Spleen (tissue), 11 donors: ENCODE data around the gene TRIM54. TPM values are rescaled to one million over a fixed set of nuclear protein-coding genes. Genes with fewer than 3 reads are reported as not detected.

ENCODE experiments used
- DNase-seq: peaks from one replicate; pipeline ENCODE4 v3.0.0-alpha.2; 2020
- H3K27ac ChIP-seq, 8 donors: fragments of 200-600 bp; sonication (generic) in 7 of 8; 1 replicate in 4 of 8; 2 replicates in 4 of 8; pipeline versions ENCODE4 v1.5.0 to v1.8.0; 2016 to 2021; ENCODE audit warnings: inconsistent platforms in 4 of 8, mild to moderate bottlenecking in 4 of 8, moderate library complexity in 1 of 8
- H3K27me3 ChIP-seq, 7 donors: fragments of 200-600 bp; sonication (generic) in 6 of 7; replicated peaks in 1 of 7; 1 replicate in 4 of 7; 2 replicates in 3 of 7; pipeline versions ENCODE4 v1.5.0 to v1.8.0; 2016 to 2021; ENCODE audit warnings: inconsistent platforms in 3 of 7, mild to moderate bottlenecking in 1 of 7
- H3K36me3 ChIP-seq, 6 donors: fragments of 200-600 bp; sonication (generic) in 5 of 6; 1 replicate in 4 of 6; 2 replicates in 2 of 6; pipeline versions ENCODE4 v1.5.0 to v1.8.0; 2016 to 2021; ENCODE audit warnings: inconsistent platforms in 2 of 6
- H3K4me1 ChIP-seq, 6 donors: fragments of 200-600 bp; sonication (generic) in 5 of 6; 1 replicate in 3 of 6; 2 replicates in 3 of 6; pipeline versions ENCODE4 v1.5.0 to v1.8.0; 2016 to 2021; ENCODE audit warnings: inconsistent platforms in 3 of 6
- H3K4me3 ChIP-seq, 8 donors: fragments of 200-600 bp; sonication (generic) in 7 of 8; 1 replicate in 4 of 8; 2 replicates in 4 of 8; pipeline versions ENCODE4 v1.5.0 to v1.8.0; 2016 to 2021; ENCODE audit warnings: inconsistent platforms in 4 of 8, mild to moderate bottlenecking in 4 of 8, moderate library complexity in 2 of 8
- H3K9me3 ChIP-seq, 8 donors: fragments of 200-600 bp; sonication (generic) in 7 of 8; 1 replicate in 4 of 8; 2 replicates in 4 of 8; pipeline versions ENCODE4 v1.5.0 to v1.8.0; 2016 to 2021; ENCODE audit warnings: inconsistent platforms in 4 of 8
- POLR2A ChIP-seq, 3 donors: fragments of 450-650 bp; IDR thresholded peaks; one replicate each; pipeline ENCODE4 v1.5.1; 2017; ENCODE audit warnings: antibody characterized with exemption in 3 of 3, mild to moderate bottlenecking in 1 of 3
- POLR2AphosphoS5 ChIP-seq, 3 donors: sonication (generic); formaldehyde crosslinking; IDR thresholded peaks; one replicate each; pipeline ENCODE4 v1.5.1; 2017; ENCODE audit warnings: antibody characterized with exemption in 3 of 3
- WGBS, 5 donors: extraction: QIAGEN DNeasy Blood & Tissue Kit in 3 of 5; methylation state at CpG; one replicate each; pipeline versions ENCODE4 v1.1.5 to v1.1.7; 2013 to 2018; 5-methylcytosine and 5-hydroxymethylcytosine counted together
- intact Hi-C: fragments of 100-400 bp; cut with DNase I; formaldehyde crosslinking; loops from one replicate; pipeline ENCODE4 v1.15.0; 2023; ENCODE audit warnings: low total_unique reads
- polyA plus RNA-seq, 3 donors: library from polyadenylated mRNA; stranded (reverse); fragments of 200-250 nt; gene quantifications; one replicate each; pipeline ENCODE4 v1.2.1, GENCODE V29; 2013
- total RNA-seq, 7 donors: library from RNA; depleted of rRNA in 3 of 7; stranded (reverse); fragments of >200 nt in 3 of 7; fragmentation: NEBNext Ultra II Directional in 4 of 7; extraction: Animal tissue kit (Norgen Biotek cat#: 25700) in 4 of 7; gene quantifications; one replicate each; pipeline versions ENCODE4 v1.1.0 to v1.2.1, GENCODE V29; 2016 to 2021
- TF ChIP-seq, protein P1 (sequence below), 11 experiments: fragments of 200-600 bp in 7 of 11; fragments of 450-650 bp in 4 of 11; sonication (generic) in 4 of 11; IDR thresholded peaks in 8 of 11; conservative IDR thresholded peaks in 3 of 11; 1 replicate in 7 of 11; 2 replicates in 4 of 11; pipeline versions ENCODE4 v1.4.0 to v1.8.0; 2016 to 2021; ENCODE audit warnings: antibody characterized with exemption in 11 of 11, inconsistent platforms in 4 of 11, mild to moderate bottlenecking in 1 of 11
- donor health status: healthy with polysubstance abuse.
- donor health status: DM: no; HTN: no; CAD: no; lungs with moderate emphysema.
- donor health status: DM: no; HTN: no; CAD: no.
- donor health status: Bipolar disorder and iron deficiency.
- donor health status: healthy.
- donor health status: DM: no; HTN: no; CAD: no.
- donor health status: DM: yes; HTN: yes; CAD: no.

TRIM54 gene
- total and polyA plus RNA-seq, 10 donors: 0.22 to 3.1 (median 0.49) TPM; not detected in 1

DNA sequence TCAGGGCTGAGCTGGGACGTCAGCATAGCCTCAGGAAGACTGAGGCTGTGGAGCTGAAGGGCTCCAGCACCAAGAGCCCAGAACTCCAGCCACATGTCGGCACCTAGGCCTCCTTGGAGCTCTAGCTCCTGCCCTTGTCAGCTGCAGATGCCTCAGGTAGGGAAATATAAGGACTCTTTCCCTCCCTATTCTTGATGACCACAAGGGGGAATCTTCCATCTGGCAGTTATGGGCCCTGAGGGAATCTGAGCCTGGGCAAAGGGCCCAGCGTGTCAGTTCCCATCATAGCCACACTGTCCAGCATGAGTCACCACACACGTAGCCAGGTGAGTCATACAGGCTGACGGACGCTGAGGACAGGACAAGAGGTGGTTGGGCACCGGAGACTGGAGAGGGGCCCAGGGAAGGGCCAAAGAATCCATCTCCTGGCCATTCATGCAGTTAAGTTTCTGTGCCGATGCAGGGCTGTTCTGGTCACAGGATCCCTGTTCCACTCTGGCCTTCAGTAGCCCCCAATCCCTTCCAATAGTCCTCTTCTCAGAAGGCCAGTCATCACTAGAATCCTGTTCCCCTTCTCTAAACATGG, 38.8 kb downstream of the TRIM54 start:
- TF ChIP-seq, protein P1, sequence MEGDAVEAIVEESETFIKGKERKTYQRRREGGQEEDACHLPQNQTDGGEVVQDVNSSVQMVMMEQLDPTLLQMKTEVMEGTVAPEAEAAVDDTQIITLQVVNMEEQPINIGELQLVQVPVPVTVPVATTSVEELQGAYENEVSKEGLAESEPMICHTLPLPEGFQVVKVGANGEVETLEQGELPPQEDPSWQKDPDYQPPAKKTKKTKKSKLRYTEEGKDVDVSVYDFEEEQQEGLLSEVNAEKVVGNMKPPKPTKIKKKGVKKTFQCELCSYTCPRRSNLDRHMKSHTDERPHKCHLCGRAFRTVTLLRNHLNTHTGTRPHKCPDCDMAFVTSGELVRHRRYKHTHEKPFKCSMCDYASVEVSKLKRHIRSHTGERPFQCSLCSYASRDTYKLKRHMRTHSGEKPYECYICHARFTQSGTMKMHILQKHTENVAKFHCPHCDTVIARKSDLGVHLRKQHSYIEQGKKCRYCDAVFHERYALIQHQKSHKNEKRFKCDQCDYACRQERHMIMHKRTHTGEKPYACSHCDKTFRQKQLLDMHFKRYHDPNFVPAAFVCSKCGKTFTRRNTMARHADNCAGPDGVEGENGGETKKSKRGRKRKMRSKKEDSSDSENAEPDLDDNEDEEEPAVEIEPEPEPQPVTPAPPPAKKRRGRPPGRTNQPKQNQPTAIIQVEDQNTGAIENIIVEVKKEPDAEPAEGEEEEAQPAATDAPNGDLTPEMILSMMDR (IDR thresholded peaks at IDR 0.05 in 8 of 11, conservative IDR thresholded peaks at IDR 0.05 in 3 of 11): no peak
- no peak for TF ChIP-seq POLR2A (IDR thresholded peaks at IDR 0.05)
- DNase-seq: no peak
- WGBS, 5 donors: 68 to 85% (median 83%) methylated on average over 8 of the region's 8 CpGs
- Histone ChIP-seq H3K36me3 (peaks cover 0 to 37% (median 3%) of the 10 kb centered on the region in 6 donors), H3K4me1 (peaks cover 9 to 30% (median 22%) of the 10 kb centered on the region in 6 donors), H3K27ac (no peak overlapping the region), H3K9me3 (no peaks in the 10 kb centered on the region), H3K27me3 (no peaks in the 10 kb centered on the region), H3K4me3 (no peak overlapping the region)
- intact Hi-C loops: no loop called here

DNA sequence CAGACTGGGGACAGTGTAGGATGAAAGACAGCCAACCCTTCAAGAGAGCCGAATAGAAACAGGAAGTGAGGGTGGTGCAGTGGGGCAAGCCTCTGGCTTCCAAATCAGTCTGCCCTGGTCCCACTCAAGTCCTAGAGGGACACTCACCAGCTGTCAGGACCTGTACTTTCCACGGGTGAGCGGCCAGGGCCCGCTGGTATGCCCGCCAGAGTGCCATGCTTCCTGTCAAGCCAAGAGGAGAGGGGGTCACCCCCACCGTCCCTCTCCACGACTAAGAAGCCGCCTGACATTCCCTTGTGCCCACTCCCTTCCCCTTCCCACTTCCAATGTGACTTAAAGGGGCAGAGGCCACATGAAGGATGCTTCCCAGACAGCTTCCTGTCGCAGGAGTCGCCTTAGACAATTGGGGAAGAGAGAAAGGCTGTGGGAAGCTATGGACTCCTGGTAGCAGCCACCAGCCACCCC, 40.1 kb downstream of the TRIM54 start:
- peaks cover 9 to 30% (median 22%) of the 10 kb centered on the region in 6 donors for H3K4me1 ChIP-seq
- intact Hi-C loops: no loop called here
- WGBS, 5 donors: 0 to 5% (median 1%) methylated on average over 7 to 10 of the region's 10 CpGs
- H3K36me3 ChIP-seq: peaks cover 0 to 37% (median 15%) of the 10 kb centered on the region in 6 donors
- peak; percentile 83 for DNase-seq
- H3K9me3 ChIP-seq: no peaks in the 10 kb centered on the region
- no peaks in the 10 kb centered on the region for H3K27me3 ChIP-seq
- peak overlapping the region; percentile 58 to 93 (median 74) for H3K4me3 ChIP-seq
- TF ChIP-seq POLR2AphosphoS5 (IDR thresholded peaks at IDR 0.05) (no peak), POLR2A (IDR thresholded peaks at IDR 0.05) (no peak)
- TF ChIP-seq, protein P1 (IDR thresholded peaks at IDR 0.05 in 8 of 11, conservative IDR thresholded peaks at IDR 0.05 in 3 of 11): no peak
- peak overlapping the region; percentile 88 to 97 (median 94) for H3K27ac ChIP-seq

DNA sequence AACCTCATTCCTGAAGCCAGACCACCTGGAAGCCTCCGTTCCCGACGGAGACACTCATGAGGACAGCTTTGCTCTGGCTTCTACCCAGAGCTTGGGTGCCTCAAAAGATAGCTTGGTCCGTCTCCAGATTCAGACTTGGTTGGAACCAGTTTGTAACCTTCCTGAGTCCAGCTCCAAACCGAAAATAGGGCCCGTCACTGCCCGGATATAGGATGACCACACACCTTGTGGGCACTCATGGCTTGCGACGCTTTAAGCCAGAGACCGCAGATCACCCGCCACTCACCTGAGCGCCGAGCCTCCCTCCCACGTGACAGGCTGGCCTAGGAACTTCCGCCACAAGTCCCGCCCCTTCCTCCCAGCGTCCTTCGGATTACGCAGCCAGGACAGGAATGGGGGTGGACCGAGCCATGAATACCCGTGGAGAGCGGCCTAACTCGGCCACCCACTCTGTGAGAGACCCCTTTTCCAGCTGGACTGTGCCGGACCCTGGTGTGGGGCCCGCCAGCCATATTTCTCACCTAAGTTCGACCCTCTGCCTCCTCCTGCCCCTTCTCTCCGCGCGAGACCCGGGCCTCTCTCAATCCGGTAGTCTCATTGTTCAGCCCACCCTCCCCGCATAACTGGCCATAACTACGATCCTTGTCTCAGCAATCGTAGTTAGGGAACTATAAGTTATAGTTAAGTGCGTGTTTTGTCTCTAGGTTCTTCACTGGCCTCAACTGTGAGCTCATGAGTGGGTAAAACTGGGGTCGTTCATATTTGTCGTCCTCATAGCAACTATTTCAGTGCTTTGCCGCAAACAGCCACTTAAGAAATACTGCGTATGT, 40.8 kb downstream of the TRIM54 start, which contains the start of gene MPV17:
Gene MPV17 (minus strand): TSS at position 332 of the 830 bp plus-strand sequence. CDS start 580 bp downstream, outside the sequence.
- WGBS, 5 donors: 0 to 1% (median 1%) methylated on average over 21 to 39 of the region's 39 CpGs

More for the DNA sequence above, 40.8 kb downstream of the TRIM54 start, which contains the start of gene MPV17:
- TF ChIP-seq, protein P1 (IDR thresholded peaks at IDR 0.05 in 8 of 11, conservative IDR thresholded peaks at IDR 0.05 in 3 of 11): peak in 1 of 11 experiments; percentile 5
- TF ChIP-seq POLR2A (IDR thresholded peaks at IDR 0.05): peak in 2 of 3 donors; percentile 2 to 75
- TF ChIP-seq POLR2AphosphoS5 (IDR thresholded peaks at IDR 0.05): peak; percentile 95 to 98 (median 96)
- Histone ChIP-seq H3K27ac (peak within 1 kb of the TSS; percentile 88 to 97 (median 94)), H3K9me3 (no peaks in the 10 kb centered on the region), H3K27me3 (no peaks in the 10 kb centered on the region), H3K4me1 (peaks cover 9 to 30% (median 22%) of the 10 kb centered on the region in 6 donors), H3K36me3 (peaks cover 0 to 37% (median 22%) of the 10 kb centered on the region in 6 donors), H3K4me3 (peak within 1 kb of the TSS; percentile 58 to 93 (median 74))
- intact Hi-C loops: no loop called here
- peak; percentile 96 for DNase-seq
